Peyer's patch (tissue), 4 donors: ENCODE measurements around the gene VENTX.

ENCODE experiments used
- POLR2A ChIP-seq, 2 donors: fragments of 450-650 bp; IDR thresholded peaks; one replicate each; pipeline ENCODE4 v1.5.1; 2017; ENCODE audit warnings: antibody characterized with exemption in 2 of 2, mild to moderate bottlenecking in 2 of 2, moderate library complexity in 2 of 2
- TF ChIP-seq, protein P1 (sequence below), 6 experiments: fragments of 450-650 bp in 4 of 6; fragments of 200-600 bp in 2 of 6; sonication (generic) in 1 of 6; IDR thresholded peaks; one replicate each; pipeline ENCODE4 v1.5.1; 2017 to 2019; ENCODE audit warnings: antibody characterized with exemption in 6 of 6, mild to moderate bottlenecking in 3 of 6, moderate library complexity in 1 of 6

DNA sequence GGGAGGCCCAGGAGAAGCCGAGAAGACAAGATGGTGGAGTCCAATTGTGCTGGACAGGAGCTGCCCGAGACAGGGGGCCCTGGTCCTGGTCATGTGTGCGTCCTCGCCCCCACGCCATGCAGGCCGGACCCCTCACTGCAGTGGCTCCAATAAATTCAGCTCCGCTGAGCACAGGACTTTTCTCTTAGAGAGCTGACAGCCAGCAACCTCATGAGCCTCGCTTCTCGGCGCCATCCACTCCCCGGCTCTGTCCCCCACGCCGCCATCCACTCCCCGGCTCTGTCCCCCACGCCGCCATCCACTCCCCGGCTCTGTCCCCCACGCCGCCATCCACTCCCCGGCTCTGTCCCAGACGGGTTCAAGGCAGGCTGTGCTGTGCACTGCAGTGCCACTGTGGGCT is 10.4 kb upstream of the VENTX start:
- TF ChIP-seq, protein P1, sequence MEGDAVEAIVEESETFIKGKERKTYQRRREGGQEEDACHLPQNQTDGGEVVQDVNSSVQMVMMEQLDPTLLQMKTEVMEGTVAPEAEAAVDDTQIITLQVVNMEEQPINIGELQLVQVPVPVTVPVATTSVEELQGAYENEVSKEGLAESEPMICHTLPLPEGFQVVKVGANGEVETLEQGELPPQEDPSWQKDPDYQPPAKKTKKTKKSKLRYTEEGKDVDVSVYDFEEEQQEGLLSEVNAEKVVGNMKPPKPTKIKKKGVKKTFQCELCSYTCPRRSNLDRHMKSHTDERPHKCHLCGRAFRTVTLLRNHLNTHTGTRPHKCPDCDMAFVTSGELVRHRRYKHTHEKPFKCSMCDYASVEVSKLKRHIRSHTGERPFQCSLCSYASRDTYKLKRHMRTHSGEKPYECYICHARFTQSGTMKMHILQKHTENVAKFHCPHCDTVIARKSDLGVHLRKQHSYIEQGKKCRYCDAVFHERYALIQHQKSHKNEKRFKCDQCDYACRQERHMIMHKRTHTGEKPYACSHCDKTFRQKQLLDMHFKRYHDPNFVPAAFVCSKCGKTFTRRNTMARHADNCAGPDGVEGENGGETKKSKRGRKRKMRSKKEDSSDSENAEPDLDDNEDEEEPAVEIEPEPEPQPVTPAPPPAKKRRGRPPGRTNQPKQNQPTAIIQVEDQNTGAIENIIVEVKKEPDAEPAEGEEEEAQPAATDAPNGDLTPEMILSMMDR (IDR thresholded peaks at IDR 0.05), result no peak
- no peak for TF ChIP-seq POLR2A (IDR thresholded peaks at IDR 0.05)
